DND-41 (cell line): ENCODE results near the gene DNAJC21.

ENCODE experiments used
- EZH2 ChIP-seq: IDR thresholded peaks from 3 replicates; pipeline ENCODE4 v1.6.1; 2012; ENCODE audit warnings: borderline replicate concordance, low read depth, mild to moderate bottlenecking, moderate library complexity, low read length, inconsistent platforms; ENCODE audit not compliant: severe bottlenecking
- TF ChIP-seq, protein P1 (sequence below): IDR thresholded peaks from 2 replicates; pipeline ENCODE4 v1.5.1; 2012; ENCODE audit warnings: borderline replicate concordance, low read length, moderate library complexity, mild to moderate bottlenecking; ENCODE audit not compliant: poor library complexity, severe bottlenecking; ENCODE audit errors: extremely low read depth

DNA sequence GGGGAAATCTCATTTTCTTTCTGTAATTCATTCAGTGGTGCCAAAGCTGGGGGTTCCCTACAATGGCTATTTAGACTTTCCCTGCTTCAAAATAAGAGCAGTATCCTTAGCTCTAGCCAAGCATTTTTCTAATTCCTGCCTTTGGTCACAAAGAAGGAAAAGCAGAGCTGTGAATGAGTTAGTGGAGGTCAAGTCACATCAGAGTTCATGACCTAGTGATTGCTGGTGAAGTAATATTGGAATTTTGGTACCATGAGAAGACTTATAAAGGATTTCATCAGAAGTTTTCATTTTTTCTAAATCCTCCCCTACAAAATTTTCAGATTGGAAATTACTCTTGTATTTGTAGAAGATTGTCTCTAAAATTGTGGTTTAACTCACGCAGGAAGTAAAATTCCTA is 28.0 kb downstream of the DNAJC21 start:
- TF ChIP-seq, protein P1, sequence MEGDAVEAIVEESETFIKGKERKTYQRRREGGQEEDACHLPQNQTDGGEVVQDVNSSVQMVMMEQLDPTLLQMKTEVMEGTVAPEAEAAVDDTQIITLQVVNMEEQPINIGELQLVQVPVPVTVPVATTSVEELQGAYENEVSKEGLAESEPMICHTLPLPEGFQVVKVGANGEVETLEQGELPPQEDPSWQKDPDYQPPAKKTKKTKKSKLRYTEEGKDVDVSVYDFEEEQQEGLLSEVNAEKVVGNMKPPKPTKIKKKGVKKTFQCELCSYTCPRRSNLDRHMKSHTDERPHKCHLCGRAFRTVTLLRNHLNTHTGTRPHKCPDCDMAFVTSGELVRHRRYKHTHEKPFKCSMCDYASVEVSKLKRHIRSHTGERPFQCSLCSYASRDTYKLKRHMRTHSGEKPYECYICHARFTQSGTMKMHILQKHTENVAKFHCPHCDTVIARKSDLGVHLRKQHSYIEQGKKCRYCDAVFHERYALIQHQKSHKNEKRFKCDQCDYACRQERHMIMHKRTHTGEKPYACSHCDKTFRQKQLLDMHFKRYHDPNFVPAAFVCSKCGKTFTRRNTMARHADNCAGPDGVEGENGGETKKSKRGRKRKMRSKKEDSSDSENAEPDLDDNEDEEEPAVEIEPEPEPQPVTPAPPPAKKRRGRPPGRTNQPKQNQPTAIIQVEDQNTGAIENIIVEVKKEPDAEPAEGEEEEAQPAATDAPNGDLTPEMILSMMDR: no peak
- no peak for TF ChIP-seq EZH2
